ENCODE data around the gene RELCH.

Gene RELCH

DNA sequence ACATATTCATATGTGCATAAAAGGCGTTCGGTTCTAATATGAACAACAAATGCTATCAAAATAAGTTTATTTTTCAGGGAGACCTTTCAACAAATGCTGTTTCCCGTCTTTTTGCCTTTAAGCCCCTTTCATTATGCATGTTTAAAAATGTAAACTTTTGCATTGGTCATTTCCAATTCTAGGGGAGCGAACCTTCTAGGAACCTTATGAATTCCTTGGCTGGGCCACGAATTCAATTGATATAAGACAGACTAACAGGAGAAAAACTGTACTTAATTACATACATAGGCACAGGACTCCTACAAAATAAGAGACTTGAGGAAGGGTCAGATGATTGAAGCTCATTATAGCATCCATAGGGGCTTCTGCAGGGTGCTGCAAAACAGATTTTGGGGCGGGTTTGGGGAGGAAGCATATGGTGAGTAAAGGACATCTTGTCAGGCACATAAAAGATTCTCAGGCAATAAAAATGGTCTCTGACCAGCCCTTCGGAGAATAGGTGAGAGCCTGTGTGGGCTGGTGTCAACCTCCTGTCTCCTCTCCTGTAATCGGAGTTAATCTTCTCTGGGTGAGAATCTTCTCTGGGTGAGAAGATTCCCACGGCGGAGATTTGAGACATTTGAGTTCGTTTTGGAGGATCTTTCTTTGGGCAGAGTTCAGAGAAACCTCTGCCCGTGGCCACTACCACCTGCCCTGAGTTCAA, 139.7 kb downstream of the RELCH start:
- in situ Hi-C loops (cut with HindIII; ENCODE audit: low sequenced_read_pairs) = no loop called here
- TF ChIP-seq, protein P1, sequence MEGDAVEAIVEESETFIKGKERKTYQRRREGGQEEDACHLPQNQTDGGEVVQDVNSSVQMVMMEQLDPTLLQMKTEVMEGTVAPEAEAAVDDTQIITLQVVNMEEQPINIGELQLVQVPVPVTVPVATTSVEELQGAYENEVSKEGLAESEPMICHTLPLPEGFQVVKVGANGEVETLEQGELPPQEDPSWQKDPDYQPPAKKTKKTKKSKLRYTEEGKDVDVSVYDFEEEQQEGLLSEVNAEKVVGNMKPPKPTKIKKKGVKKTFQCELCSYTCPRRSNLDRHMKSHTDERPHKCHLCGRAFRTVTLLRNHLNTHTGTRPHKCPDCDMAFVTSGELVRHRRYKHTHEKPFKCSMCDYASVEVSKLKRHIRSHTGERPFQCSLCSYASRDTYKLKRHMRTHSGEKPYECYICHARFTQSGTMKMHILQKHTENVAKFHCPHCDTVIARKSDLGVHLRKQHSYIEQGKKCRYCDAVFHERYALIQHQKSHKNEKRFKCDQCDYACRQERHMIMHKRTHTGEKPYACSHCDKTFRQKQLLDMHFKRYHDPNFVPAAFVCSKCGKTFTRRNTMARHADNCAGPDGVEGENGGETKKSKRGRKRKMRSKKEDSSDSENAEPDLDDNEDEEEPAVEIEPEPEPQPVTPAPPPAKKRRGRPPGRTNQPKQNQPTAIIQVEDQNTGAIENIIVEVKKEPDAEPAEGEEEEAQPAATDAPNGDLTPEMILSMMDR (IDR thresholded peaks at IDR 0.05; ENCODE audit: low read depth, low read length, missing control alignments) = no peak
- DNase-seq (ENCODE audit: low read depth) = no peak
- H3K4me3 ChIP-seq (ENCODE audit: low read depth, low read length) = no peak overlapping the region

DNA sequence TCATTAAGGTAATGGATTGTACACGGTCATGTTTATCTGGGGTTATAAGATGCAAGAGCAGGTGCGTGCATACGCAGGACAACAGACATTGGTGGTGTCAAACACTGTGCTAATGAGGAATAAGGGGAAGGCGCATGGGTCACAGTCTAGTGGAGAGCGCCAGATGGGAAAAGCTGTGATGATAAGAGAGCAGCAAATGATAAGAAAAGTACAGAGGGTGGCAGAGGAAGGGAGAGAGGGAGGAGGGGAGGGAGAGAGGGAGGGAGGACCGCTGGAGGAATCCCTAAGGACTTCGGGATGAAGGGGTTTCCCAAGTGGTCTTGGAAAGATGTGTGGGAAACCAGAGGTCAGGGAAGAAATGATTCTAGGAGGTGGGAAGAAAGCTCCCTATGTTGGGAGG, 140.9 kb downstream of the RELCH start:
- H3K4me3 ChIP-seq (ENCODE audit: low read depth, low read length) = no peak overlapping the region
- in situ Hi-C loops (cut with HindIII; ENCODE audit: low sequenced_read_pairs) = no loop called here
- TF ChIP-seq, protein P1 (IDR thresholded peaks at IDR 0.05; ENCODE audit: low read depth, low read length, missing control alignments) = no peak
- DNase-seq (ENCODE audit: low read depth) = no peak

DNA sequence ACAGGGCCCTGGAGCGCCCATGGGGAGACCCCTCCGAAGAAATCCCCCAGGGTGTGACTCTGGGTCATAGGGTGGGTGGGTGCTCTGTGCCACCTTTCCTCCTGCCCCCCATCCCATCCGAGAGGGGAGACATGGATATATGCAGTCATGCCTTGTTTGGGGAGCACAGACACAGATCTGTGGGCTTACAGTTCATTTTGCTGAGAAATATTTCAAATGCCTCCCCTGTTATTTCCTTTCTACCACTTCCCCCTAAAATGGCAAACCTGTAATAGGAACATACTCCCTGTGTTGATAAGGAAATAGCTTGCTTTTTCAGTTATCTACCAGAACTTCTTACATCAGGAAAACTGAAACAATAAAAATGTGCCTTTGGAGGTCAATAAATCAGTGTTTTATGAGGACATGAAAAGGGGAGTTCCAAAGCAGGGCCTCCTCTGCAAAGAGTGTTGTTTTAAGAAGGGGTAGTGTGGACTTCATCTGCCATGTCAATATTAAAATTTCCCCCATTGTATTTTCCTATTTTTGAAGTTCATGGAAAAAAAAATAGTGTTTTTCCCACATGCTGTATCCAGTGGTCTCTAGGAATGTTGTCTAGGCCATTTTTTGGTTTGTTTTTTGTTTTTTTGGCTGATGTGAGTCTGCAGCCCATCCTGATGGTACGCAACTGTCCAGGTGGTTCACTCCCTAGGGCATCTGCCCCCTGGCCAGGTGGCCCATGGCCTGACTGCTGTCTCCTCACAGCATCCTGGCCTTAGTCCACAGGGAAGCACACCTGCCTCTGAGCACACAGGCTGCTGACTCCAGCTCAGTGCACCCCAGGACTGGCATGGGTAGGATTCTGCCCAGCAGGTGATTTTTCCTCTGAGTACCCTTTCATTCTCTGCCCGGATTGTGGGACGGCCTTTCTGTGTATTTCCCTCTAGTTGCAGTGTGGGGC, 141.8 kb downstream of the RELCH start:
- TF ChIP-seq, protein P1 (IDR thresholded peaks at IDR 0.05; ENCODE audit: low read depth, low read length, missing control alignments) = no peak
- no peak overlapping the region for H3K4me3 ChIP-seq (ENCODE audit: low read depth, low read length)
- no peak for DNase-seq (ENCODE audit: low read depth)
- in situ Hi-C loops (cut with HindIII; ENCODE audit: low sequenced_read_pairs) = no loop called here

DNA sequence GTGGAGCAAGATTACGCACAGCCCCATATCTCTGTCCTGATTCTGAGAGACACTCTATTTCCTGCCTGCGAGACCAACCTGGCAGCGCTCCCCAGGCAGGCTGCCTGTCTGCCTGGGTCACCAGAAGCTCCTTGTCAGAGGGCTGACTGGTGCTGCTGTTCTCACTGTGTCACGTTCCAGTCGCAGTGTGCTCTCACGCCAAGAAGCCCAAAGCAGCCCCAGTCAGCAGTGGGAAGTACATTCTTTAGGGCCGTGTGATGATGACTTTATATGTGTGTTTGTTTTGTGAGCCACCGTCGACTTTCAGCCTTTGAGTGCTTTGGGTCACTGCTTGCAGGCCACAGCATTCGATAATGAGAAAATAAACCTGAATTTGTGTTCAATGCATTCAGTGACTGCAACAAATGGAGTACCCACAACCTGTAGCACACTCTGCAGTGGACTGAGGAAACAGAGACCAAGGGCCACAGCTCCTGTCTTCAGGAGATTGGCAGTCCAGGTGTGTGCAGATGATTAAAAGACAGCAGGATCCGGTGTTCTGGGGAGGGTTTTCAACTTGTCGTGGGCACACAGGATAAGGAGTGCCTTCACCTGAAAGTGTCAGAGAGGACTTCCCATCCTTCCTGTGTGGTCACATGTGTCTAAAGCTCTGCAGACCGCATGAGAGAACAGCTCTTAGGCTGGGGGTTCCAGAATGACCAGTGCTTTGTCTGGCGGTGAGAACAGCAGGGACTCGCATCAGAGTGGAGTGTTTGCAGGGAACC, 142.8 kb downstream of the RELCH start:
- TF ChIP-seq, protein P1 (IDR thresholded peaks at IDR 0.05; ENCODE audit: low read depth, low read length, missing control alignments) = no peak

DNA sequence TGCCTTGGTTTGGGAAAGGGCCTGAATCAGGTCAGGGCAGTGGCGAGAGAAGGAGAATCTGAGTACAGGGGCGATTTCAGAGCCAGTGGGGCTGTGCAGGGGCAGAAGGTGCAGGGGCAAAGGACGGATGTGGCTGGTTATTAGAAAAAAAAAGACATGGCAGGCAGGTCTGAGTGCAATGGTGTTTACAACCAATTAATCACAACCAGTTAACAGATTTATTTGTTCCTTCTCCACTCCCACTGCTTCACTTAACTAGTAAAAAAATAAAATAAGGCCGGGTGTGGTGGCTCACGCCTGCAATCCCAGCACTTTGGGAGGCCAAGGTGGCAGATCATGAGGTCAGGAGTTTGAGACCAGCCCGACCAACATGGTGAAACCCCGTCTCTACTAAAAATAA, 143.6 kb downstream of the RELCH start:
- no peak for DNase-seq (ENCODE audit: low read depth)
- TF ChIP-seq, protein P1 (IDR thresholded peaks at IDR 0.05; ENCODE audit: low read depth, low read length, missing control alignments) = no peak
- no peak overlapping the region for H3K4me3 ChIP-seq (ENCODE audit: low read depth, low read length)
- in situ Hi-C loops (cut with HindIII; ENCODE audit: low sequenced_read_pairs) = no loop called here

More for the DNA sequence above, 142.8 kb downstream of the RELCH start:
- in situ Hi-C loops (cut with HindIII; ENCODE audit: low sequenced_read_pairs) = no loop called here
- no peak for DNase-seq (ENCODE audit: low read depth)
- H3K4me3 ChIP-seq (ENCODE audit: low read depth, low read length) = no peak overlapping the region
